ENCODE measurements around the gene METTL27.

GRCh38 chr7:73815436-73815835, 26.9 kb downstream of the METTL27 start:
- TF ChIP-seq CTCF (IDR thresholded peaks at IDR 0.05): no peak
- TF ChIP-seq POLR2A (IDR thresholded peaks at IDR 0.05): no peak

All from esophagus squamous epithelium (tissue), 4 donors.